ENCODE measurements around the gene TM4SF4.

- TF ChIP-seq CTCF (optimal IDR thresholded peaks at IDR 0.05 in 1 of 3, IDR thresholded peaks at IDR 0.05 in 1 of 3, conservative IDR thresholded peaks at IDR 0.05 in 1 of 3; ENCODE audit: extremely low read depth in 1 of 3, insufficient read depth in 2 of 3, low read length in 3 of 3) (no peak), EZH2 (IDR thresholded peaks at IDR 0.05; ENCODE audit: low read length) (no peak)
Observed at GRCh38 chr3:149497966-149498670, 23.6 kb downstream of the TM4SF4 start.

Measured in keratinocyte (primary cell).